Erythroblast (primary cell): ENCODE results near the gene UNC13B.

Experiments used
- DNase-seq, 2 experiments: peaks; one replicate each; lab custom pipeline; 2025; lab: John Stamatoyannopoulos, UW
- GATA1 ChIP-seq: IDR thresholded peaks from 2 replicates; pipeline ENCODE4 v1.6.1; 2011; ENCODE audit warnings: low read depth, mild to moderate bottlenecking, control low read depth, low read length, moderate library complexity
- POLR2A ChIP-seq: IDR thresholded peaks from 2 replicates; pipeline ENCODE4 v1.6.1; 2011; ENCODE audit warnings: mild to moderate bottlenecking, low read length

UNC13B gene

DNA sequence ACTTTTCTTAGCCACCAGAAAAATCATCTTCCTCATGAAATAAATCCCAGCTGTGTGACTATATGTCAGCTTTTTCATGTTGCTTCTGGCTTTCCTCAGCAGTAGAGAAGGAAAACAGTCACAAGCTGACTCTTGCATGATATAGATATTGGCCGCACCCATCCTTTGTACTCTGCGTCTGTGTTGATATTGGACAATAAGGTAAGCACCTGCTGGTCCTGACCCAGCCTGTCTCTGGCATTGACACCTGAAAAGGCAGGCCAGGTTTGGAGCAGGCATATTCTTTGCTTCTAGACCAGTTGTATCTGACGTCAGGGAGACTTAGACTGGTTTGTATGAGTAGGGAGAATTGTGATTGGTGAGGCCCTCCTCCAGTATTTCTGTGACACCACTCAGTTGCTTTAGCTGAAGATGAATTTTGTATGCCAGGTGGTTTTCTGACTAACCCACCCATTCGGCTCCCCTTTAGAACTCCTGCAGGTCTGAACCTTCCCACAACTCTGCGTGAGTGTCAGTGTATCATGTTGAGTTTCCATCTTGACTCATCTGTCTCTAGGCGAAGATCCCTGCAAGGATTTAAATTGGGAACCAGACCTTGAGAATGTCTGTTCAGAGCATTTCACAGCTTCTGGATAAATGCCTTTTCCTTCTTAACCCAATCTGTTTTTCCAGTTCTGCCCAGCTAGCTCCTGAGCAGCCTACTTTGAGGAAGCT is 176.9 kb downstream of the UNC13B start:
- TF ChIP-seq POLR2A: no peak
- TF ChIP-seq GATA1: no peak
- no peak for DNase-seq

DNA sequence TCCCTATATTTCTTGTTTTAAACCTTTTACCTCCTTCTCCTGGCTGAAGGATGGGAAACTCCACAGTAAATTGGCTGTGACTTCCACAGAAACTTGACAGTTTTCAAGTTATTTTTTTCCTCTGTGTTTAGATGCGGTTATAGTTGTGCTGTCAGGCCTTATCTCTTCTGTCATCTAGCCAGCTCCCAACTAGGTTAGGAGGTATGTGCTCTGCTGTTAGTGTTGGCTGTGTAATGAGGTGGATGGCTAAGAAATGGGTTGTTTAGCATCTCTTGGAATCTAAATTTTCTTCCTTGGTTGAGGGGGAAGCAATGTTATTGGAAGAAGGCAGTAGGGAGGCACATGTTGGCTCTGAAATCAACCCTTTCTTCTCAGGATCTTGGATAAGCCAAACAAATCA is 178.2 kb downstream of the UNC13B start:
- no peak for DNase-seq
- TF ChIP-seq GATA1: no peak
- no peak for TF ChIP-seq POLR2A

DNA sequence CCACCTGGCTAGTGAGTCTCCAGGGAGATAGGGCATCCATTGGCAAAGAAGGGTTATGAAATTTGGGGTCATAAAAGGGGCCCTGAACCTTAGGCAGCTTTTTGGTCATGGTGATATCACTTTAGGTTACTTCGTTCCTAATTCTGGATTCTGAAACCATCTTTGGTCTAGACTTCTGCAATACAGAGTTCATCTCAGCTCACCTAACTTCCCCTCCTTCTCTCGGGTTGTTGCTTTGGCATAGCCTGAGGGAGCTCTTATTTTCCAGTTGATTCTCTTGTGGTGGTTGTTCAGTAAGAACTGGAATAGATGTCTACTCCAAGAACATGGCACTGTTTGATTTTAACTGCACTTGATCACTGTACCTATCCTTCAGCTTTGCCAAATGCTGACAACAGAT is 179.2 kb downstream of the UNC13B start:
- no peak for DNase-seq

DNA sequence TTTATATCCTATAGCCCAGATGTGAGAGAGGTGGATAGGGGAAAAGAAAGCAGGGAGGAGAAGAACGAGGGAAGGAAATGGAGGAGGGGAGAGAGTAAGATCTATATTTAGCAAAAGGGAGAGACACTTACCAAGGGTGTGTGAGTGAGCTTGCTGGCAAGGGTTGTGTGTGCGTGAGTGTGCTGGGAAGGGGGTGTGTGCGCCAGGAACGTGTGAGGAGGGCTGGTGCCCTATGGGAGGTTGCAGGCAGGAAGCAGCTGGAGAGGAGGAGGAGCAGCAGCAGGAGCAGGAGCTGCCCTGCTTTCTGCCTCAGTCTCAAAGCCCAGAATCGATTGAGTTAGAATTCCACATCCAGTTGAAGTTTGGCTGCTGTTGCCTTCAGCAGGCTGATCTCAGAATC is 179.8 kb downstream of the UNC13B start:
- no peak for TF ChIP-seq GATA1
- no peak for TF ChIP-seq POLR2A

More for the DNA sequence above, 179.2 kb downstream of the UNC13B start:
- TF ChIP-seq POLR2A: no peak
- TF ChIP-seq GATA1: no peak

DNA sequence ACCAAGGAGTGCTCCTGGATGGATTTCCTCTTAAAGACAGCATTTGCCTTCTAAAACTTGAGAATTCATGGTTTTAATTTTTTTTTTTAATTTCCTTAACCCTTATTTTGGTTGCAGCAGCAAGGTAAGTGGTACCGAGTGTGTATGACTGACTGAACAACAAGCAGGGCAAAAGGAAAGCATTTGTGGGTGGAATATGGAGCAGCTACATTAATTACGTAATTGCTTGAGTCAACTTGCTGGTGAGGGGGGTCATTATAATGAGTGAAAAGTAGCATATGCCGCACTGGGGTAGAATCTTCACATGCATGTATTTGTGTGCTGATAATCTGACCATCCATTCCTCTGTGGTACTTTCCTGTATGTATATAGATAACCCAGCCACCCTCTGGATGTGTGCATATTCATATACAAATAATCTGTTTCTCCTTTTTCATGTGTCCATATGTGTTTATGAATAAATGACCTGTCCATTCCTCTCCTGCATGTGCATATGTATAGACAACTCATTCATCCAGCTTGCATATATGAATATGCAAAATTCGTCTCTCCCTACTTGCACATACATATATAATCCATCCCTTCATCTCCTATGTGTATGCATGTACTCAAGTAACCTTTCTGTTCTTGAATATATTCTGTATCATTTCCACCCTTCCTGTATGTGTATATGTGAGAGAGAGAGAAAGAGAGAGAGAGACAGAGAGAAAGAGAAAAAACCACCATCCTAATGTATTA is 180.6 kb downstream of the UNC13B start:
- DNase-seq: peak in 1 of 2 experiments; percentile 58

More for the DNA sequence above, 179.8 kb downstream of the UNC13B start:
- DNase-seq: no peak

DNA sequence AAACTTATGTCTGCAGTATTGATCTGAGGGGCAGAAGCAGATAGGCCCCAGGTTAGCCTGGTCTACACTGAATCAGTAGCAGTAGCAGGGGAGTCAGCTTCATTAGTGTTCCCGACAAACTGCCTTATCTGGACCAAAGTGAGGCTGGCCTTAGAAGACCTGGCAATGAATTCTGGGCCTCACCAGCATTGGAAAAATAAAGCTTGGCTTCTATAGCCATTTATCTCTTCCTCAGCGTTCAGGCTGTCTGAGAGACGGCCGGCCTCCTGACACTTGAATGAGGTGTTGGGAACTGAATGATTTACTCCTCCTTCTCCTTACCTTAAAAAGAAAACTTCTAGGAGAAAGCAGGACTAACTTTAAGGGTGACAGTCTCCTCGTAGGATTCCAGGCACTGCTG is 186.3 kb downstream of the UNC13B start:
- TF ChIP-seq POLR2A: no peak
- no peak for TF ChIP-seq GATA1
- no peak for DNase-seq

More for the DNA sequence above, 180.6 kb downstream of the UNC13B start:
- no peak for TF ChIP-seq POLR2A
- no peak for TF ChIP-seq GATA1

DNA sequence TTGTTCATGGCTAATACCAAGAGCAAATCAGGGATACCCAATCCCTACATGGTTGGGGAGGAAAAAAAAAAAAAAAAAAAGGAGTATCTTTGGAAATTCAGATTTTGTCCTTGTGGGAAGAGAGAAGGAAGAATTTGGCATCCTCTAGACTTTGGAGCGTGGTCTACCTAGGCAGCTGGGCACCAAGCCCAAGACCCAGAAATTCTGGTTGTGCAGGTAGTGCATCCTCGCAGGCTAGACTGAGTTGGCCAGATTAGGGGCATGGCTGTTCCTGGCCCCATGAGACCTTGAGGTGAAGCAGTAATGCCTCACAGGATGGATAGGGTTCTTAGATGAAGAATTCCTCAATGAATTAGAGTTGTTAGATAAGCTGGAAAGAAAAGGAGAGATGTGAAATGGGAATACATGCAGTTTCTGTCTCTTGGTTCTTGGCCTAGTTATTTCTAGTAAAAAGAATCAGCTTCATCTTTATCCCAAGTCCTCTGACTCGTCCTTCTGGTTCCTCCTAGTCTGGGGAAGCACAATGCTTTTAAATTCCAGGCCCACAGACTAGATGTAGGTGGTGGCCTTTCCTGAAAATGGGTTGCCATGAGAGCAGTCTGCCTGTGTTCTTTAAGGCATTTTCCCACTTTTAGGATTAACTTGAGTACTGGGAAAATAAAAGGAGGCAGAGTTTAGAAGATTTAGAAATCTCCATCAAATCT is 187.6 kb downstream of the UNC13B start:
- no peak for TF ChIP-seq POLR2A
- no peak for TF ChIP-seq GATA1
- DNase-seq: no peak

DNA sequence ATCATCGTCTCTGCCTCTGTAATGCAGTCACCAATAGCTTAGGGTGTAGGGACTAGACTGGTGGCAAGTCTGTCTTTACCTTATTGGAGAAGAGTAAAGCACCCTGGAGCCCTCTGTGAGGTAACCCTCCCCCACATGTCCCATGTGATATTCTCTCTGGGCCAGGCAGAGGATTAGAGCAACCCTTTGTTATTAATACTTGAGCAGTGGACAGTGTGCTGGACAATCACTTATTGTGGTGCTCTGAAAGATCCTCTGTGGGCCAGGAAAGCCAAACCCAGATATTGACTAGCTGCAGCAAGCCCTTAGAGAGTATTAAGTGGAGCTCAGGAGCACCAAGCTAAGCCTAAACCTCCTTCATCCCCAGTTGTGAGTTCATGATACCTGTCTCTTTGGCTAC is 188.4 kb downstream of the UNC13B start:
- TF ChIP-seq POLR2A: no peak
- no peak for TF ChIP-seq GATA1
- DNase-seq: no peak

GRCh38 chr9:35350827-35351549 is 189.2 kb downstream of the UNC13B start:
- no peak for TF ChIP-seq GATA1
- no peak for TF ChIP-seq POLR2A
- DNase-seq: no peak

DNA sequence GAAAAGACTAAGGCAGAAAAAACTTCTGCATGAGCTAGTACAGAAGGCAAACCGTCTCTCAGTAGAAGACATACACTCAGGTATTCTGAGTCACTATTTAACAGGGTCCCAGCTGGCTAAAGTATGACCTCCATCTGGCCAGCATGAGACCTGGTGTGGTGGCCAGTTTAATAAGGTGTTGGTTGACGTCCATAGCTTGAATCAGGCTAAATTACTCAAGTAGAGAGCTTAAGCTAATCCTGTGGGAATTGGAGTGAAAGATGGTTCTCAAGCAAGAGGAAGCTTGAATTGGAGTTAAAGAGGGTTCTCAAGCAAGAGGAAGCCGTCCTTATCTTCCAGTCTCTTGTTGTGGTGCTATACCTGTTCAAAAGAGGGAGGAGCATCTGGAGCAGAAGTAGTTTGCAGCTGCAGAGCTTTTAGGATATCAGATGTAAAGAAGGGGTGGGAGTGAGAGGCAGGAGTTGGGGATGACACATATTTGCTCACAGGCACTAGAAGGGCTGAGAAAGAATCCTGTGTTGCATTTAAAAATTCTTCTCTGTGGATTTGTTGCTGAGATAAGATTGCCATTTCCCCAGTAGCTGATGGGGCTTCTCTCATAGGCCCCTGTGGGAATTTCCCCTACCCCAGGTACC is 192.0 kb downstream of the UNC13B start:
- DNase-seq: no peak
- TF ChIP-seq POLR2A (no peak), GATA1 (no peak)

DNA sequence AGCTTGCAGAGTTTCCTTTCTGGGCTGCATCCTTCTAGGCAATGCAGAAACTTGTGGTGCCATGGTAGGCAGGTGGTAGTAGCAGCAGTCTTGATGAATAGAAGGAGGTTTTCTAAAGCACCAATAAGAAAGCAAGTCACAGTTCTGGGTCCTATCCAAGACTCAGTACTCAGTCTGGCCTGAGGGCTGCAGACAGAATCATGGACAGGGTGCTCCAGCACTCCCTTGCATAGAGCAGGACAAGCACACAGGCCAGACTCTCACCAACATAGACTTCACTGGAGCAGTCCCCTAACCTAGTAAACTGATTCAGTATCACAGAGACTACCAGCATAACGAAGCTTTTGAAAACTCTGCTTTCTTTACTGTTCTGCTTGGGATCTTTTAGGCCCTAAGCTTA is 194.1 kb downstream of the UNC13B start:
- DNase-seq: no peak
- TF ChIP-seq POLR2A: no peak
- no peak for TF ChIP-seq GATA1

DNA sequence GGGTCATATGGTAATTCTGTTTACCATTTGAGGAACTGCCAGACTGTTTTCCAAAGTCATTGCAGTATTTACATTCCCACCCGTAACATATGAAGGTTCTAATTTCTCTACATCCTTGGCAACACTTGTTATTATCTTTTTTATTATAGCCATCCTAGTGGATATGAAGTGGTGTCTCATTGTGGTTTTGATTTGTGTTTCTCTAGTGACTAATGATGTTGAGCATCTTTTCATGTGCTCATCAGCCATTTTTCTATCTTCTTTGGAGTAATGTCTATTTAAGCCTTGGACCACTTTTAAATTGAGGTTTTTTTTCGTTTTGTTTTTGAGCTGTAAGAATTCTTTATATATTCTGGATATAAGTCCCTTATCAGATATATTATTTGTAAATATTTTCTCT is 195.3 kb downstream of the UNC13B start:
- no peak for DNase-seq
- TF ChIP-seq POLR2A (no peak), GATA1 (no peak)

GRCh38 chr9:35357826-35358225 is 196.0 kb downstream of the UNC13B start:
- no peak for DNase-seq
- no peak for TF ChIP-seq GATA1
- TF ChIP-seq POLR2A: no peak
